ENCODE measurements around the gene MALT1. TPM values are rescaled to one million over a fixed set of nuclear protein-coding genes. Genes with fewer than 3 reads are reported as not detected.
A peak's percentile ranks its signal among the peaks of the same experiment; 100 is the strongest.

MALT1 gene
- total RNA-seq, 1 donor from 2014 or later: 28.1 TPM

- no peaks in the 10 kb centered on the region for H3K9me3 Mint-ChIP-seq (ENCODE audit: unreplicated experiment)
- no peaks in the 10 kb centered on the region for H3K36me3 Mint-ChIP-seq (ENCODE audit: unreplicated experiment)
- peaks cover 36% of the 10 kb centered on the region for H3K4me1 Mint-ChIP-seq (ENCODE audit: unreplicated experiment)
- H3K4me3 Mint-ChIP-seq (ENCODE audit: unreplicated experiment): no peak overlapping the region
- no peak for DNase-seq (ENCODE audit: extremely low spot score, unreplicated experiment)
- H3K27me3 Mint-ChIP-seq (ENCODE audit: unreplicated experiment): no peaks in the 10 kb centered on the region
- H3K27ac Mint-ChIP-seq (ENCODE audit: unreplicated experiment): peak overlapping the region; percentile 11
- TF ChIP-seq CTCF (IDR thresholded peaks at IDR 0.05): no peak
These were observed 33.3 kb upstream of the MALT1 start for GRCh38 chr18:58637946-58638345.

- H3K27ac Mint-ChIP-seq (ENCODE audit: unreplicated experiment): no peak overlapping the region
These were observed 32.8 kb upstream of the MALT1 start for GRCh38 chr18:58638441-58638840.

GRCh38 chr18:58639237-58639636, 32.0 kb upstream of the MALT1 start:
- no peaks in the 10 kb centered on the region for H3K27me3 Mint-ChIP-seq (ENCODE audit: unreplicated experiment)
- TF ChIP-seq CTCF (IDR thresholded peaks at IDR 0.05): no peak
- H3K27ac Mint-ChIP-seq (ENCODE audit: unreplicated experiment): peak overlapping the region; percentile 90
- H3K36me3 Mint-ChIP-seq (ENCODE audit: unreplicated experiment): no peaks in the 10 kb centered on the region
- DNase-seq (ENCODE audit: extremely low spot score, unreplicated experiment): no peak
- no peaks in the 10 kb centered on the region for H3K9me3 Mint-ChIP-seq (ENCODE audit: unreplicated experiment)
- H3K4me3 Mint-ChIP-seq (ENCODE audit: unreplicated experiment): no peak overlapping the region
- H3K4me1 Mint-ChIP-seq (ENCODE audit: unreplicated experiment): peaks cover 27% of the 10 kb centered on the region

More at GRCh38 chr18:58638441-58638840, 32.8 kb upstream of the MALT1 start:
- Mint-ChIP-seq H3K9me3 (ENCODE audit: unreplicated experiment) (no peaks in the 10 kb centered on the region), H3K4me1 (ENCODE audit: unreplicated experiment) (peaks cover 35% of the 10 kb centered on the region), H3K36me3 (ENCODE audit: unreplicated experiment) (no peaks in the 10 kb centered on the region), H3K4me3 (ENCODE audit: unreplicated experiment) (no peak overlapping the region), H3K27me3 (ENCODE audit: unreplicated experiment) (no peaks in the 10 kb centered on the region)
- no peak for DNase-seq (ENCODE audit: extremely low spot score, unreplicated experiment)
- no peak for TF ChIP-seq CTCF (IDR thresholded peaks at IDR 0.05)

GRCh38 chr18:58639751-58640427, 31.4 kb upstream of the MALT1 start:
- Mint-ChIP-seq H3K9me3 (ENCODE audit: unreplicated experiment) (no peaks in the 10 kb centered on the region), H3K27me3 (ENCODE audit: unreplicated experiment) (no peaks in the 10 kb centered on the region), H3K4me3 (ENCODE audit: unreplicated experiment) (no peak overlapping the region), H3K4me1 (ENCODE audit: unreplicated experiment) (peaks cover 22% of the 10 kb centered on the region), H3K27ac (ENCODE audit: unreplicated experiment) (peak overlapping the region; percentile 90), H3K36me3 (ENCODE audit: unreplicated experiment) (no peaks in the 10 kb centered on the region)
- no peak for DNase-seq (ENCODE audit: extremely low spot score, unreplicated experiment)
- TF ChIP-seq CTCF (IDR thresholded peaks at IDR 0.05): no peak

GRCh38 chr18:58640428-58640805, 30.8 kb upstream of the MALT1 start:
- DNase-seq (ENCODE audit: extremely low spot score, unreplicated experiment): no peak
- no peak overlapping the region for H3K4me3 Mint-ChIP-seq (ENCODE audit: unreplicated experiment)
- no peak overlapping the region for H3K27ac Mint-ChIP-seq (ENCODE audit: unreplicated experiment)
- H3K4me1 Mint-ChIP-seq (ENCODE audit: unreplicated experiment): peaks cover 17% of the 10 kb centered on the region
- TF ChIP-seq CTCF (IDR thresholded peaks at IDR 0.05): no peak
- no peaks in the 10 kb centered on the region for H3K27me3 Mint-ChIP-seq (ENCODE audit: unreplicated experiment)
- H3K36me3 Mint-ChIP-seq (ENCODE audit: unreplicated experiment): no peaks in the 10 kb centered on the region
- no peaks in the 10 kb centered on the region for H3K9me3 Mint-ChIP-seq (ENCODE audit: unreplicated experiment)

Measured in osteocyte (in vitro differentiated cells).